Rectal smooth muscle tissue (tissue), 1 donor: ENCODE data around the gene IL4R.

ENCODE experiments used
- H3K27ac ChIP-seq: one replicate; pipeline ENCODE4 v1.7.0; 2013; ENCODE audit warnings: low read depth, low read length, inconsistent platforms
- H3K27me3 ChIP-seq: one replicate; pipeline ENCODE4 v1.7.0; 2013; ENCODE audit warnings: low read length; ENCODE audit not compliant: control insufficient read depth, insufficient read depth
- H3K36me3 ChIP-seq: one replicate; pipeline ENCODE4 v1.7.0; 2013; ENCODE audit warnings: low read length; ENCODE audit not compliant: control insufficient read depth, insufficient read depth
- H3K4me1 ChIP-seq: one replicate; pipeline ENCODE4 v1.7.0; 2013; ENCODE audit warnings: low read length; ENCODE audit not compliant: control insufficient read depth, insufficient read depth
- H3K4me3 ChIP-seq: one replicate; pipeline ENCODE4 v1.7.0; 2013; ENCODE audit warnings: low read length
- H3K9ac ChIP-seq: one replicate; pipeline ENCODE4 v1.7.0; 2013; ENCODE audit warnings: low read length

The IL4R gene

DNA sequence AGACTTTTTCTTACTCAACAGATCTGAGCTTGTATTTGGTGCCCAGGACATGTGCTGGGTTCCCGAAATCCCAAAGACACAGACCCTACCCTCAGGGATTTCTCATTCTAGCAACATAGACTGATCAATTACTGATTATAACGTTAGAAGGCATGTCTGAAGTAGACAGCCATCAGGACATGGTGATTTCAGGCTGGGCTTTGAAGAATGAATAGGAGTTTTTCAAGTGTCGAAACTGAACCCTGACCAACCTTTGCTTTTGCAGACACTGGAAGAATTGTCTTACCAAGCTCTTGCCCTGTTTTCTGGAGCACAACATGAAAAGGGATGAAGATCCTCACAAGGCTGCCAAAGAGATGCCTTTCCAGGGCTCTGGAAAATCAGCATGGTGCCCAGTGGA is 48.2 kb downstream of the IL4R start:
- Histone ChIP-seq H3K4me3 (no peak overlapping the region), H3K27ac (no peak overlapping the region), H3K36me3 (peaks cover 45% of the 10 kb centered on the region), H3K9ac (no peak overlapping the region), H3K27me3 (no peaks in the 10 kb centered on the region), H3K4me1 (no peaks in the 10 kb centered on the region)

DNA sequence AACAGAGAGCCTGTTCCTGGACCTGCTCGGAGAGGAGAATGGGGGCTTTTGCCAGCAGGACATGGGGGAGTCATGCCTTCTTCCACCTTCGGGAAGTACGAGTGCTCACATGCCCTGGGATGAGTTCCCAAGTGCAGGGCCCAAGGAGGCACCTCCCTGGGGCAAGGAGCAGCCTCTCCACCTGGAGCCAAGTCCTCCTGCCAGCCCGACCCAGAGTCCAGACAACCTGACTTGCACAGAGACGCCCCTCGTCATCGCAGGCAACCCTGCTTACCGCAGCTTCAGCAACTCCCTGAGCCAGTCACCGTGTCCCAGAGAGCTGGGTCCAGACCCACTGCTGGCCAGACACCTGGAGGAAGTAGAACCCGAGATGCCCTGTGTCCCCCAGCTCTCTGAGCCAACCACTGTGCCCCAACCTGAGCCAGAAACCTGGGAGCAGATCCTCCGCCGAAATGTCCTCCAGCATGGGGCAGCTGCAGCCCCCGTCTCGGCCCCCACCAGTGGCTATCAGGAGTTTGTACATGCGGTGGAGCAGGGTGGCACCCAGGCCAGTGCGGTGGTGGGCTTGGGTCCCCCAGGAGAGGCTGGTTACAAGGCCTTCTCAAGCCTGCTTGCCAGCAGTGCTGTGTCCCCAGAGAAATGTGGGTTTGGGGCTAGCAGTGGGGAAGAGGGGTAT is 48.9 kb downstream of the IL4R start:
- no peaks in the 10 kb centered on the region for H3K27me3 ChIP-seq
- H3K36me3 ChIP-seq: peaks cover 43% of the 10 kb centered on the region
- H3K4me1 ChIP-seq: peaks cover under 1% of the 10 kb centered on the region
- no peak overlapping the region for H3K27ac ChIP-seq
- H3K4me3 ChIP-seq: no peak overlapping the region
- H3K9ac ChIP-seq: no peak overlapping the region

DNA sequence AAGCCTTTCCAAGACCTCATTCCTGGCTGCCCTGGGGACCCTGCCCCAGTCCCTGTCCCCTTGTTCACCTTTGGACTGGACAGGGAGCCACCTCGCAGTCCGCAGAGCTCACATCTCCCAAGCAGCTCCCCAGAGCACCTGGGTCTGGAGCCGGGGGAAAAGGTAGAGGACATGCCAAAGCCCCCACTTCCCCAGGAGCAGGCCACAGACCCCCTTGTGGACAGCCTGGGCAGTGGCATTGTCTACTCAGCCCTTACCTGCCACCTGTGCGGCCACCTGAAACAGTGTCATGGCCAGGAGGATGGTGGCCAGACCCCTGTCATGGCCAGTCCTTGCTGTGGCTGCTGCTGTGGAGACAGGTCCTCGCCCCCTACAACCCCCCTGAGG is 49.5 kb downstream of the IL4R start:
- Histone ChIP-seq H3K27ac (no peak overlapping the region), H3K9ac (no peak overlapping the region), H3K36me3 (peaks cover 41% of the 10 kb centered on the region)

DNA sequence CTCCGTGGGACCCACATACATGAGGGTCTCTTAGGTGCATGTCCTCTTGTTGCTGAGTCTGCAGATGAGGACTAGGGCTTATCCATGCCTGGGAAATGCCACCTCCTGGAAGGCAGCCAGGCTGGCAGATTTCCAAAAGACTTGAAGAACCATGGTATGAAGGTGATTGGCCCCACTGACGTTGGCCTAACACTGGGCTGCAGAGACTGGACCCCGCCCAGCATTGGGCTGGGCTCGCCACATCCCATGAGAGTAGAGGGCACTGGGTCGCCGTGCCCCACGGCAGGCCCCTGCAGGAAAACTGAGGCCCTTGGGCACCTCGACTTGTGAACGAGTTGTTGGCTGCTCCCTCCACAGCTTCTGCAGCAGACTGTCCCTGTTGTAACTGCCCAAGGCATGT is 50.0 kb downstream of the IL4R start:
- Histone ChIP-seq H3K4me1 (peaks cover 4% of the 10 kb centered on the region), H3K9ac (no peak overlapping the region), H3K36me3 (peaks cover 35% of the 10 kb centered on the region), H3K4me3 (no peak overlapping the region), H3K27me3 (no peaks in the 10 kb centered on the region), H3K27ac (no peak overlapping the region)

More for the DNA sequence above, 49.5 kb downstream of the IL4R start:
- Histone ChIP-seq H3K4me1 (peaks cover 4% of the 10 kb centered on the region), H3K4me3 (no peak overlapping the region), H3K27me3 (no peaks in the 10 kb centered on the region)

DNA sequence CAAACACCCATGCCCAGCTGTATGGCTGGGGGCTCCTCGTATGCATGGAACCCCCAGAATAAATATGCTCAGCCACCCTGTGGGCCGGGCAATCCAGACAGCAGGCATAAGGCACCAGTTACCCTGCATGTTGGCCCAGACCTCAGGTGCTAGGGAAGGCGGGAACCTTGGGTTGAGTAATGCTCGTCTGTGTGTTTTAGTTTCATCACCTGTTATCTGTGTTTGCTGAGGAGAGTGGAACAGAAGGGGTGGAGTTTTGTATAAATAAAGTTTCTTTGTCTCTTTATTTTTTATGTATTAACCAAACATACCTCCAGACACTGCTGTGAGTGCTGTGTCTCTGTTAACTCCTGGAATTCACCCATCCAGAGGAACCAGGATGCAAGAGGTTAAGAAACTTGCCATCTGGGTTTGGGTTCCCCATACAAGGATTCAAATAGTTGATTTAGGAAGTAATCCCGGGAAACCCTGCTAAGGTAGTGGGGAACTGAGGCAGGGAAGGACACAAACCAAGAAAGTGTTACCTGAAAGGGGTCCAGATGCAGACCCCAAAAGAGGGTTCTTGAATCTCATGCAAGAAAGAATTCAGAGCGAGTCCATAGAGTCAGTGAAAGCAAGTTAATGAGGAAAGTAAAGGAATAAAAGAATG is 50.8 kb downstream of the IL4R start:
- no peak overlapping the region for H3K4me3 ChIP-seq
- H3K27ac ChIP-seq: peak overlapping the region; percentile 34
- no peaks in the 10 kb centered on the region for H3K27me3 ChIP-seq
- peaks cover 27% of the 10 kb centered on the region for H3K36me3 ChIP-seq
- no peak overlapping the region for H3K9ac ChIP-seq
- H3K4me1 ChIP-seq: peaks cover 4% of the 10 kb centered on the region

DNA sequence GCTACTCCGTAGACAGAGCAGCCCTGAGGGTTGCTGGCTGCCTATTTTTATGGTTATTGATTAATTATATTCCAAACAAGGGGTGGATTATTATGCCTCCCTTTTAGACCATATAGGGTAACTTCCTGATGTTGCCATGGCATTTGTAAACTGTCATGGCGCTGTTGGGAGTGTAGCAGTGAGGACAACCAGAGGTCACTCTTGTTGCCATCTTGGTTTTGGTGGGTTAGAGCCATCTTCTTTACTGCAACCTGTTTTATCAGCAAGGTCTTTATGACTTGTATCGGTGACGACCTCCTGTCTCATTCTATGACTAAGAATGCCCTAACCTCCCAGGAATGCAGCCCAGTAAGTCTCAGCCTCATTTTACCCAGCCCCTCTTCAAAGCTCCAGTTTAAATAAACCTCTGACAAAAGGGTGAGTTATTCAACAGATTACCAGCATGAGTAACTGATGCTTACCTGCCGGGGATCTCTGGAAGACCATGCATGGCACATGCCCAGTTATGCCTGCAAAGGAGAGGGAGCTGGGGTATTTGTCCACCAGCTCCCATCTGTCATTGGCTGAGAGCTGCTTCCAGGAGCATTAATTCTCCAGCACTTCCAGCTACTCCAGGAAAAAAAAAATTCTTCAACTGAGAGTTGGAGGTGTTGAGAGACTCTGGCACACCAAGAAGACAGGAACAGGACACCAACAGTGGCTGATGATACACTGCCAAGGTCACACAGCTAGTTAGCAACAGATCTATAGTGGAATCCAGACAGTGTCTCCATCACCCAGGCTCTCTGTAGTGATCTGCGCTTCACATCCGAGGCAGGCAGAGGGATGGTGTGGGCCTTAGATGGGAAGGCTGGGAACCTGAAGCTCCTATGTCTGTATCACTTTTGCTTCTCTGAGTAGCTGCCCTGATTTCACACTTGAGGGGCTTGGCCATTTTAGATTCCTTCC is 51.6 kb downstream of the IL4R start:
- no peaks in the 10 kb centered on the region for H3K27me3 ChIP-seq
- H3K36me3 ChIP-seq: peaks cover 24% of the 10 kb centered on the region
- peaks cover 4% of the 10 kb centered on the region for H3K4me1 ChIP-seq
- no peak overlapping the region for H3K9ac ChIP-seq
- no peak overlapping the region for H3K4me3 ChIP-seq
- peak overlapping the region; percentile 34 for H3K27ac ChIP-seq

DNA sequence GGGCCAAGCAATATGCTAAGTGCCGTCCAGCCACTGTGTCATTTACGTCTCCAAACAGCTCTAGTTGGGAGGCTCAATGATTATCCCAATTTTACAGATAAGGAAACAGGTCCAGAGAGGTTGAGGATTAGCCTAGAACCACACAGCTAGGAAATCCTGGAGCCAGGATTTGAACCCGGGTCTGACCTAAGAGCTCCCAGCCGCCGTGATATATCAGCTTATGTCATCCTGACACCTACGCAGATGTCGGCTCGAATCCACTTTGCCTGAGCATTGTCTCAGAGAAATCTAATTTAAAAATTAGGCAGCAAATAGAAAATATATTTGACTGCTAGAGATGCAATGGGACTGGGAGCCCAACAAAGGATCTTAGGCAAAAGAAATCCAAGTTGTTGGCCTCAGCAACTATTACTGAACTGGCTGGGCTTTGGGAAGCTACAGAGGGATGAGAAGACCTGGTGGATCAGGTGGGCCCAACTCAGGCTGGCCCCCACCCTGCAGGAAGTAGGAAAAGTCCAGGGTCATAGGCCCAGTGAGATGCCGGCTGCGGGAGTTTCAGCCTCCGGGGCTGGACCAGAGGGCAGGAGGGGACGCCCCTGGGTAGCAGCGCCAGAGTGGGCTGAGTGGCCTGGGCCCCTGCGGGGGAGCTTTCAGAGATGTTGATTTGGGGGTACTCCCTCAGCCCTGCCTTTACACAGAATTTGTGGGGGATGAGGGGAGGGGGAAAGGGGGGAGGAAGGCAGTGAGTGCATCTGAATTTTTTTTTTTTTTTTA is 53.1 kb downstream of the IL4R start:
- H3K9ac ChIP-seq: no peak overlapping the region
- peaks cover 13% of the 10 kb centered on the region for H3K36me3 ChIP-seq
- no peak overlapping the region for H3K4me3 ChIP-seq
- H3K4me1 ChIP-seq: peaks cover 4% of the 10 kb centered on the region
- H3K27me3 ChIP-seq: no peaks in the 10 kb centered on the region
- H3K27ac ChIP-seq: no peak overlapping the region

DNA sequence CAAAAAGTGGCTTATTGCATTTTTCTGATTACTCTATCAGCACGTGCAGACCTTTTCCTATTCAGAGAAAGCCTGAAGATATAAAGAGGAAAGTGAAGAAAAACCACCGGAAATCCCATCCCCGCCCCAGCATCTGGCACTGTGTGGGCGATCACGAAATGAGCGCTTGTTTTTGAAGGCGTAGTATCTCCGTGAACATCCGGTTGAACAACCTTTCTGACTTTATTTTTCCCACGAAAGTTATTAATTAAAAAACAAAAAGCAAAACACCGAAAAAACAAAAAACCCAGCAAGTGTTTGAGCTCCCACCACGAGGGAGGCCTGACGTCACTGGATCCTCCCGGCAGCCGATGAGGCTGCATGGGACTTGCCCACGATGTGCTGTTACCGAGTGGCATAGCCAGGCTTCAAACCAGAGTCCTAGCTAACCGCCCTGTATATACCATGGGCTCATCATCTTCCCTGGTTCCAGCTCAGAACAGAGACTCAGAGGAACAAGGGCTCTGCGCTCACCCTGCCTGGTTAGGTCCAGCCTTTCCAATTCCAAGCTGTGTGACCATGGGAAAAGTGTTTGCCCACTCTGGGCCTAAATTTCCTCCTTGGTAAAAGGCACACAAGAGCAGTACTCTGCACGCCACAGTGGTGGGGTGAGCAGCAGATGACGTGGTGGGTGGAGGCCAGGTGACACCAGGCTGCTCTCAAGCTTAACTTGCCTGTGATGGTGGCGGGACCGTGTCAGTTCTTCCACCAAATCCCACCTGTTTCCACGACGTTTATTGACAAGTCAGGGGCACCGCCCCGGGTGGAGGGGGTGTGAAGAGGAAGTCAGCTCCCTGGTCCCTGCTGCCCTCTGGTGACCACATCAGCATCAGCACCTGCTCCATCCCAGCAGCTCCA is 53.9 kb downstream of the IL4R start:
- Histone ChIP-seq H3K4me3 (peak overlapping the region; percentile 63), H3K9ac (no peak overlapping the region), H3K4me1 (peaks cover 4% of the 10 kb centered on the region), H3K36me3 (peaks cover 5% of the 10 kb centered on the region), H3K27ac (no peak overlapping the region), H3K27me3 (no peaks in the 10 kb centered on the region)

DNA sequence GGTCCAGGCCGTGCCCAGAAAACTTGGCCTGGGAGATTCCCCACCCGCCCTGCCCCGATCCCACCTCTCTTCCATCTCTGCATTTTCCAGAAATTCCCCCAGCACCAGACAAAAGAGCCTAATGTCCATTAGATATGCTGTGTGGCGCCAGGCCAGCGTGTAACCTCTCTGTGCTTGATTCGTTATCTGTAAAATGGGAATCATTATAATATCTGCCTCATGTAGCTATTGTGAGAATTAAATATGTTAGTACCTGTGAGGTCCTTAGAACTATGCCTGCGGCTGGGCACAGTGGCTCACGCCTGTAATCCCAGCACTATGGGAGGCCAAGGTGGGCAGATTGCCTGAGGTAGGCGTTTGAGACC is 54.6 kb downstream of the IL4R start:
- peak overlapping the region; percentile 63 for H3K4me3 ChIP-seq

DNA sequence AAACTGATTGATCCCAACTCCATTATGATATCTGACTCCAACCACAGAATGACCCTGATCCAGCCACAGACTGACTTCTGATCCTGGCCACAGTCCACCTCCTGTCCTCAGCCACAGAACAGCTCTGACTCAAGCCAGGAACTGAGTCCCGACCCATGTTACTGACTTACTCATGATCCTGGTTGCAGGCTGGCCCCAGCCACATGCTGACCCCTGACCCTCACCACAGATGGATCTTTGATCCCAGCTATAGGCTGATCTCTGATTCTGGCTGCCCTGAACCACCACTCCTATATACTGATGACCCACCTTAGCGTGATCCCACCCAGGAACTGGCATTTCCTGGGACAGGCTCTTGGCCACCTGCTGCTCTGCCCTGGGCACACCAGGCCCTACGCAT is 56.0 kb downstream of the IL4R start:
- H3K27me3 ChIP-seq: no peaks in the 10 kb centered on the region

More for the DNA sequence above, 54.6 kb downstream of the IL4R start:
- Histone ChIP-seq H3K27ac (no peak overlapping the region), H3K36me3 (no peaks in the 10 kb centered on the region), H3K9ac (no peak overlapping the region), H3K4me1 (peaks cover 4% of the 10 kb centered on the region), H3K27me3 (no peaks in the 10 kb centered on the region)

DNA sequence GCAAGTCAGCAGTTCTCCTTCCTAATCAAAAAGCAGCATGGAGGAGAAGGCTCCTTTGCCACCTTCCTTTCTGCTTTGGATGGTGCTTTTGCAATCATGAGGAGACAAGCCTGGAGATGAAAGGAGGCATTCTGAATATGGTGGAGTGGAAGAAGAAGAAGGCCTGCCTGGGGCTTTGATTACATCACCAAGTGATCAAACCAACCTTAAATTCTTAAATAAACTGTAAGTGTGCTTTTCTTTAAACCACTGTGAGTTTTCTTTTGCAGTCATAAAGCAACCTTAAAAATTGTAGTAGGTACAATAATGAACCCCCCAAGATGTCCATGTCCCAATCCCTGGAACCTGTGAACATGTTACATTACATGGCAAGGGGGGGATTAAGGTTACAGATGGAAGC is 56.5 kb downstream of the IL4R start:
- H3K36me3 ChIP-seq: no peaks in the 10 kb centered on the region
- no peak overlapping the region for H3K9ac ChIP-seq
- no peak overlapping the region for H3K27ac ChIP-seq
- H3K4me1 ChIP-seq: peaks cover 4% of the 10 kb centered on the region
- H3K27me3 ChIP-seq: no peaks in the 10 kb centered on the region
- H3K4me3 ChIP-seq: no peak overlapping the region

More for the DNA sequence above, 56.0 kb downstream of the IL4R start:
- Histone ChIP-seq H3K9ac (no peak overlapping the region), H3K27ac (no peak overlapping the region), H3K4me3 (no peak overlapping the region), H3K36me3 (no peaks in the 10 kb centered on the region), H3K4me1 (peaks cover 4% of the 10 kb centered on the region)
